Activated T-cell treated with anti-CD3 and anti-CD28 coated beads, Interleukin-2, amount 50 U/mL, for 72 hours (primary cell): ENCODE data around the gene DTX2. TPM values are rescaled to one million over a fixed set of nuclear protein-coding genes. Genes with fewer than 3 reads are reported as not detected.
"Not testable (repeated sequence)": the region's sequence is repeated elsewhere in the genome, so short reads cannot be mapped to it uniquely, and the experiment has no call there.

Experiments used
- ATAC-seq, 2 donors: fragments of 150-1000 bp; cut with Tn5 transposase; replicated peaks in 1 of 2; 2 replicates each; pipeline ENCODE4 v1.10.0; 2021; ENCODE audit warnings: moderate library complexity in 2 of 2, mild to moderate bottlenecking in 1 of 2
- DNase-seq, 2 donors: peaks; one replicate each; pipeline ENCODE4 v3.0.0; 2021 to 2022; ENCODE audit warnings: mixed read lengths in 1 of 2
- H3K27ac Mint-ChIP-seq: one replicate; pipeline ENCODE4 v1.8.0; 2022; ENCODE audit warnings: mild to moderate bottlenecking, moderate library complexity, mixed read lengths
- H3K27me3 Mint-ChIP-seq: one replicate; pipeline ENCODE4 v1.8.0; 2022; ENCODE audit warnings: low read depth, mixed read lengths
- H3K36me3 Mint-ChIP-seq, 2 donors: one replicate each; pipeline ENCODE4 v1.8.0; 2022; ENCODE audit warnings: mixed read lengths in 2 of 2, mild to moderate bottlenecking in 1 of 2; ENCODE audit not compliant: insufficient read depth in 2 of 2
- H3K4me1 Mint-ChIP-seq: one replicate; pipeline ENCODE4 v1.8.0; 2022; ENCODE audit warnings: low read depth, mixed read lengths
- H3K4me3 Mint-ChIP-seq, 2 donors: one replicate each; pipeline ENCODE4 v1.8.0; 2022; ENCODE audit warnings: mild to moderate bottlenecking in 2 of 2, mixed read lengths in 2 of 2, moderate library complexity in 2 of 2
- H3K9me3 Mint-ChIP-seq, 2 donors: one replicate each; pipeline ENCODE4 v1.8.0; 2022; ENCODE audit warnings: mixed read lengths in 2 of 2
- total RNA-seq, 2 donors: library from RNA; stranded (reverse); gene quantifications; one replicate each; pipeline ENCODE4 v1.2.3, GENCODE V29; 2022

DTX2 gene
- total RNA-seq, 2 donors from 2014 or later = 40.6 to 49.4 TPM

- H3K27me3 Mint-ChIP-seq, DNase-seq, H3K27ac Mint-ChIP-seq, ATAC-seq, H3K4me3 Mint-ChIP-seq, H3K36me3 Mint-ChIP-seq, H3K4me1 Mint-ChIP-seq, H3K9me3 Mint-ChIP-seq: not testable (repeated sequence)
Measured at GRCh38 chr7:76464959-76465358, 3.5 kb downstream of the DTX2 start.

GRCh38 chr7:76465950-76466349 lies 4.4 kb downstream of the DTX2 start:
- H3K4me1 Mint-ChIP-seq, H3K27me3 Mint-ChIP-seq, H3K27ac Mint-ChIP-seq, DNase-seq, H3K36me3 Mint-ChIP-seq, ATAC-seq, H3K9me3 Mint-ChIP-seq, H3K4me3 Mint-ChIP-seq: not testable (repeated sequence)

GRCh38 chr7:76467743-76468404 lies 6.4 kb downstream of the DTX2 start:
- not testable (repeated sequence) for H3K27me3 Mint-ChIP-seq, DNase-seq, H3K36me3 Mint-ChIP-seq, H3K27ac Mint-ChIP-seq, H3K4me3 Mint-ChIP-seq, H3K9me3 Mint-ChIP-seq, H3K4me1 Mint-ChIP-seq
- peak in 1 of 2 donors; percentile 43 for ATAC-seq

- H3K4me3 Mint-ChIP-seq, H3K27me3 Mint-ChIP-seq, DNase-seq, H3K4me1 Mint-ChIP-seq, H3K36me3 Mint-ChIP-seq, H3K27ac Mint-ChIP-seq, ATAC-seq, H3K9me3 Mint-ChIP-seq: not testable (repeated sequence)
Measured at GRCh38 chr7:76471556-76472221, 10.2 kb downstream of the DTX2 start.

- H3K9me3 Mint-ChIP-seq, H3K4me3 Mint-ChIP-seq, H3K27ac Mint-ChIP-seq, DNase-seq, ATAC-seq, H3K4me1 Mint-ChIP-seq, H3K36me3 Mint-ChIP-seq, H3K27me3 Mint-ChIP-seq: not testable (repeated sequence)
Measured at GRCh38 chr7:76473097-76473496, 11.6 kb downstream of the DTX2 start.

- not testable (repeated sequence) for ATAC-seq, H3K27ac Mint-ChIP-seq, H3K27me3 Mint-ChIP-seq, H3K36me3 Mint-ChIP-seq, H3K4me1 Mint-ChIP-seq, H3K9me3 Mint-ChIP-seq, DNase-seq, H3K4me3 Mint-ChIP-seq
Measured at GRCh38 chr7:76476280-76476679, 14.8 kb downstream of the DTX2 start.

- H3K27ac Mint-ChIP-seq, H3K4me1 Mint-ChIP-seq, H3K27me3 Mint-ChIP-seq, ATAC-seq, H3K36me3 Mint-ChIP-seq, H3K4me3 Mint-ChIP-seq, H3K9me3 Mint-ChIP-seq, DNase-seq: not testable (repeated sequence)
Measured at GRCh38 chr7:76476742-76477474, 15.4 kb downstream of the DTX2 start.

GRCh38 chr7:76479628-76480027 lies 18.1 kb downstream of the DTX2 start:
- not testable (repeated sequence) for DNase-seq, H3K36me3 Mint-ChIP-seq, H3K9me3 Mint-ChIP-seq, H3K27me3 Mint-ChIP-seq, H3K4me1 Mint-ChIP-seq
- H3K4me3 Mint-ChIP-seq = peak overlapping the region; percentile 9 to 12
- peak overlapping the region; percentile 74 for H3K27ac Mint-ChIP-seq
- peak; percentile 27 to 78 for ATAC-seq

- DNase-seq, H3K9me3 Mint-ChIP-seq, H3K4me1 Mint-ChIP-seq, H3K4me3 Mint-ChIP-seq, ATAC-seq, H3K36me3 Mint-ChIP-seq, H3K27me3 Mint-ChIP-seq, H3K27ac Mint-ChIP-seq: not testable (repeated sequence)
Measured at GRCh38 chr7:76480403-76481253, 19.1 kb downstream of the DTX2 start.

GRCh38 chr7:76482660-76483059 lies 21.2 kb downstream of the DTX2 start:
- not testable (repeated sequence) for DNase-seq, H3K27me3 Mint-ChIP-seq, H3K4me1 Mint-ChIP-seq, H3K9me3 Mint-ChIP-seq, ATAC-seq, H3K27ac Mint-ChIP-seq, H3K36me3 Mint-ChIP-seq, H3K4me3 Mint-ChIP-seq

GRCh38 chr7:76483081-76483480 lies 21.6 kb downstream of the DTX2 start:
- not testable (repeated sequence) for H3K36me3 Mint-ChIP-seq, ATAC-seq, H3K4me1 Mint-ChIP-seq, H3K27me3 Mint-ChIP-seq, H3K4me3 Mint-ChIP-seq, DNase-seq, H3K9me3 Mint-ChIP-seq, H3K27ac Mint-ChIP-seq

- H3K9me3 Mint-ChIP-seq, DNase-seq, ATAC-seq: not testable (repeated sequence)
Measured at GRCh38 chr7:76484456-76484855, 22.9 kb downstream of the DTX2 start.

More at GRCh38 chr7:76484456-76484855, 22.9 kb downstream of the DTX2 start:
- not testable (repeated sequence) for H3K27me3 Mint-ChIP-seq, H3K4me3 Mint-ChIP-seq, H3K36me3 Mint-ChIP-seq, H3K4me1 Mint-ChIP-seq, H3K27ac Mint-ChIP-seq
